Fibroblast of lung (primary cell): ENCODE results near the gene TAB2.

Source experiments
- EZH2 ChIP-seq: IDR thresholded peaks from 2 replicates; pipeline ENCODE4 v1.5.1; 2012; ENCODE audit warnings: low read length, control low read depth, mild to moderate bottlenecking; ENCODE audit errors: missing control alignments
- TF ChIP-seq, protein P1 (sequence below), 2 donors: IDR thresholded peaks in 1 of 2; conservative IDR thresholded peaks in 1 of 2; 1 replicate in 1 of 2; 2 replicates in 1 of 2; pipeline ENCODE4 v1.5.1; 2011 to 2012; ENCODE audit warnings: low read length in 2 of 2, control low read depth in 1 of 2, inconsistent platforms in 1 of 2, low read depth in 1 of 2, mild to moderate bottlenecking in 1 of 2

DNA sequence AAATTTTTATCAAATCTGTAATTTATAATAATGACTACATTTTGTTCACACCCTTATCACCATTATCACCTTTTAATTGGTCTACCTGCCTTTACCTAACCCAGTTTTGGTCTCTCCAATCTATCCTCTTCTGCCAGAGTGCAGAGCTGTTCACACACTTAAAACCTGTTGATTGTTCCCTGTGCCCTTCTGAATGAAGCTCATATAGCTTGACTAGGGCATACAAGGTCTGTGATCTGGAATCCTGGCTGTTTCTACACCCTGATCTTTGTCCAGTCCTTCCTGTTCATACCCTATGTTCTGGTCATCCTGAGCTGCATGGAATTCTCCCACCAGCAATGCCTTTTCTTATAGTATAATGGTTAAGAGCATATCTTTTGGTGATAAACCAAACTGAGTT is 53.6 kb downstream of the TAB2 start:
- TF ChIP-seq, protein P1, sequence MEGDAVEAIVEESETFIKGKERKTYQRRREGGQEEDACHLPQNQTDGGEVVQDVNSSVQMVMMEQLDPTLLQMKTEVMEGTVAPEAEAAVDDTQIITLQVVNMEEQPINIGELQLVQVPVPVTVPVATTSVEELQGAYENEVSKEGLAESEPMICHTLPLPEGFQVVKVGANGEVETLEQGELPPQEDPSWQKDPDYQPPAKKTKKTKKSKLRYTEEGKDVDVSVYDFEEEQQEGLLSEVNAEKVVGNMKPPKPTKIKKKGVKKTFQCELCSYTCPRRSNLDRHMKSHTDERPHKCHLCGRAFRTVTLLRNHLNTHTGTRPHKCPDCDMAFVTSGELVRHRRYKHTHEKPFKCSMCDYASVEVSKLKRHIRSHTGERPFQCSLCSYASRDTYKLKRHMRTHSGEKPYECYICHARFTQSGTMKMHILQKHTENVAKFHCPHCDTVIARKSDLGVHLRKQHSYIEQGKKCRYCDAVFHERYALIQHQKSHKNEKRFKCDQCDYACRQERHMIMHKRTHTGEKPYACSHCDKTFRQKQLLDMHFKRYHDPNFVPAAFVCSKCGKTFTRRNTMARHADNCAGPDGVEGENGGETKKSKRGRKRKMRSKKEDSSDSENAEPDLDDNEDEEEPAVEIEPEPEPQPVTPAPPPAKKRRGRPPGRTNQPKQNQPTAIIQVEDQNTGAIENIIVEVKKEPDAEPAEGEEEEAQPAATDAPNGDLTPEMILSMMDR (conservative IDR thresholded peaks at IDR 0.05 in 1 of 2, IDR thresholded peaks at IDR 0.05 in 1 of 2; ENCODE audit: low read depth in 1 of 2, low read length in 2 of 2) = no peak
- no peak for TF ChIP-seq EZH2
